Stimulated activated CD4-positive, alpha-beta T cell treated with anti-CD3 and anti-CD28 coated beads, Interleukin-4, amount 100 ng/mL, for 4 hours (primary cell): ENCODE results near the gene CXCL1.

Source experiments
- DNase-seq, 2 experiments: peaks; one replicate each; pipeline ENCODE4 v3.0.0-alpha.2; 2020

Gene CXCL1

DNA sequence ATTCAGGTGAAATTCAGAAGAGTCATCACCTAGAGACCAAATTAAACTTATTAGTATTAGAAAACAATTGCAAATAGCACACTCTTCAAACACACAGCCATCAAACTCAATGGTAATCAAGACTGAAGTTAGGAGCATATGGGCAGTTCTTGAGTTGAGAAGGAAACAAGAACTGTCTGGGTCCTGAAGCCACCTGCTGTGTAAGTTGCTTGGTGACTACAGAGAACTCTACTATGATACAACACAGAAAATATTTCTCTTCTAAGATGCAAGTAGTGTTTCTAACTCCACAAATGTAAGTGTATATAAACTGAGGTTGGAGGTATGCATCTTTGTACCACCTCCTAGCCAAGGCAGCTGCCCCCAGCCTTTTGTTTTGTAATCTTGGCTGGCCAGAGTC lies 16.4 kb upstream of the CXCL1 start:
- no peak for DNase-seq

DNA sequence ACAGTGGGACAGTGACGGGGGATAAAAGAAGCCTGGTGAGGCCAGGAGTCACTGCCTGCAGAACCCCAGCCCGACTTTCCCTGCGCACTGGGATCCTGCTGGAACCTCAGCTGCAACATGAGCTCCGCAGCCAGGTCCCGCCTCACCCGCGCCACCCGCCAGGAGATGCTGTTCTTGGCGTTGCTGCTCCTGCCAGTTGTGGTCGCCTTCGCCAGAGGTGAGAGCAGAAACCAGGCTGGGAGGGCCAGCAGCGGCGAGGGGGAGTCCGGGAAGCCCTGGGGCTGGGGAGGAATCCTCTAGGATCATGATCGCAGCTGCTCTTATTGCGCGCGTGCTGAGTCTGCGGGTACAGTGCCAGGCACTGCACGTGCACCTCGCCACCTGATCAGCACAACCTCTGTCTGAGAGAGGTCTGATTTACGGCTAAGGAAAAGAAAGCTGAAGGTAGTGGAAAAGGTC lies 15.9 kb upstream of the CXCL1 start, which contains the start of gene PF4V1:
Gene PF4V1 (plus strand): TSS at position 51 of the 459 bp plus-strand sequence. CDS start 67 bp downstream, at position 118.
- no peak for DNase-seq

DNA sequence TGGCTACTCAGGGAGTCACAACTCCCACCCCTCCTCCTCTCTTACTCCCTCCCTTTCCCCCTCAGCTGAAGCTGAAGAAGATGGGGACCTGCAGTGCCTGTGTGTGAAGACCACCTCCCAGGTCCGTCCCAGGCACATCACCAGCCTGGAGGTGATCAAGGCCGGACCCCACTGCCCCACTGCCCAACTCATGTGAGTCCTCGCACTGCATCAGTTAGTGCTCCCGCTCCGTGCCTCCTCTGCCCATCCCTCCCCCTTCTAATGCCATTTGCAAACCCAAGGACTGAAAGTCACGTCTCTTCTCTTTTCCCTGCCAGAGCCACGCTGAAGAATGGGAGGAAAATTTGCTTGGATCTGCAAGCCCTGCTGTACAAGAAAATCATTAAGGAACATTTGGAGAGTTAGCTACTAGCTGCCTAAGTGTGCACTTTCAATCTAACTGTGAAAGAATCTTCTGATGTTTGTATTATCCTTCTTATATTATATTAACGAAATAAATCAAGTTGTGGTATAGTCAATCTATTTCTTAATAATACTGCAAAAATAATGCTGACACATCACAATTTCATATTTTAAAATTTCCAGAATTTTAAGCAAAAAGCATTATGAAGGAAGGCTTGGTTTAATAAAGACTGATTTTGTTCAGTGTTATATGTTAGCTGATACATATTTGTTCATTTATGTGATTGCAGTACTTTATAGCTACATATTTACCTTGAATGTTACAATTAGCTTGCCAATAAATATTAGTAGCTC lies 15.3 kb upstream of the CXCL1 start:
- no peak for DNase-seq

DNA sequence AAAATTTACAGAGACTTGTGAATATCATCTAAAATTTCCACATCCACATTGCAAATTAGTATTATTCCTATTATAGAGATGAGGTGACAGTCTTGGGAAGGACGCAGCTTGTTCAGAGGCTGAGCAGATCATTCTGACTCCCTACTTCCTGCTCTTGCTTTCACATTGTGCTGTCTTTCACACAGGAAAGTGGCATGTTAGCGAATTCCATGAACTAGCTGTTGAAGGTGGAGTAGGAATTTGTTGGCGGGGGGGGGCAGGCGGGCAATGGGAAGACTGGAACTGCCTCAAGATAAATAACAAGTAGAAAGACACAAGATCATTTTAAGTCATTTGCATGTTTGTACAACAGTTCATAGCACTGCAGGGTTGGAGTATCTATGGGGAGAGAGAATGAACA lies 13.8 kb upstream of the CXCL1 start:
- DNase-seq: no peak

DNA sequence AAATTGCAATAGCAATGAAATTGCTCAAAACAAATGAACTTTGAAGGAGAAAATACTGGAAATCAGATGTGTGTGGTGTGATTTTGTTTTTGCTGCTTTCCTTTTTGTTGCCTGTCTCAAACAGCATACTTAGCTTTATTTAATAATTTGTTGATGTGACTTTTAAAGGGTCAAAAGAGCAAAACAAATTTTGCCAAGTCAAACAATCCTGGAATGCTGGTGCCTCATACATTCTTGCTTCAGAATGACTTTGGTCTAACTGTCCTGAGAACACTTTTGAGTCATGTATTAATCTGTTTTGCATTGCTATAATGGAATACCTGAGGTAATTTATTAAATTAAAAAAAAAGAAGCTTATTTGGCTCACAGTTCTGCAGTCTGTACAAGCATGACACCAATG lies 12.7 kb upstream of the CXCL1 start:
- DNase-seq: no peak

DNA sequence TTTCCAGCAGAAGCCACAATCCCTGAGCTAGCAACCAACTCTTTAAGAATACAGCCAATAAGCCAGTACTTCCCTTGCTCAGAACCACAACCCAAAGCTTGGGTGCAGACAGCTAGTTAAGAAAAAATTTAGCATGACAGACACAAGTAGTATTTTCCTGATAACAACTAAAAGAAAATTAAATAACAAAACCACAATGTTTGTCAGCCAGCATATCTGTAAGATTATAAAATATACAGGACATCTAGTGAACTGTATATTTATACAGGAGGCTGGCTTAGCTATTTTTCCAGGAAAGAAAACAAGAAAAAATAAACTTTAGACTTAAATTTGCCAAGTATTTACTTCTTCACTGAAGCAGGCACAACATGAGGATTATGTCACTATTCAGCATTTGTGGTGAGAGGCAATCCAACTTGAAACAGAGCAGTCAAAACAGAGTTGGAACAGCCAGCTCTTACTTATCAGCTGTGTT lies 9.5 kb upstream of the CXCL1 start:
- DNase-seq: no peak

DNA sequence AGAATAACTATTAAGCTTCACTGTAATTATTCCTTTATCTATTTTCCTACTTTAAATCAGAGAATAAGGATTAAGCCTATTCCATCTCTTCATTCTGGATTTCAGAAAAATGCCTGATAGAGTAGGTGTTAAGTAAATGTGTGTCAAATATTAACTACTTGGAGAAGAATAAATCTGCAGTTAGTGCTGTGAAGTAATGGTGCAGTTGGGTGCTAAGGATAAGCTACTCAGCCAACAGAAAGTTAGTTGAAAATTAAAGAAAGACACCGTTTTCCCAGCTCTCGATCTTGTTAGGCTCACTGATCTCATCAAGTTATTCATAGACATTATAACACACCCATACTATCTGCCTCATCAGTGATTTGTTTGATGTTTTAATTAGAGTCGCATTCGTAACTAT lies 9.0 kb upstream of the CXCL1 start:
- DNase-seq: no peak

DNA sequence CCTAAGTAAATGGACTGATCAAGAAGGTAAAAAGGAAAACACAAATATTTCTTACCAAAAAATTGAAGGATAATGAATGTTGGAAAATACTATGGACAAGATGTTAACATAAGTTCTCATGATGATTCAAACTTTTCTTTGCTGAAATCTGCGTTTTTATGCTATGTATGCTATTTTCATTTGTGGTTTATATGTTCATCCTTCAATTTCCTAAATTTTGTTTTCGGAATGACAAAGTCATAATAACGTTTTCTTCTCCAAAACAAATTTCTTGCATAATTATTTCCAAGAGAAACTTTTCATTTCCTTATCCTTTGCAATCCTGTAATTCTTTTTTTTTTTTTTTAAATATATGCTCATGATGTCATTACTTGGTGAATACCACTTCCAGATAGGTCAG lies 8.3 kb upstream of the CXCL1 start:
- DNase-seq: no peak

DNA sequence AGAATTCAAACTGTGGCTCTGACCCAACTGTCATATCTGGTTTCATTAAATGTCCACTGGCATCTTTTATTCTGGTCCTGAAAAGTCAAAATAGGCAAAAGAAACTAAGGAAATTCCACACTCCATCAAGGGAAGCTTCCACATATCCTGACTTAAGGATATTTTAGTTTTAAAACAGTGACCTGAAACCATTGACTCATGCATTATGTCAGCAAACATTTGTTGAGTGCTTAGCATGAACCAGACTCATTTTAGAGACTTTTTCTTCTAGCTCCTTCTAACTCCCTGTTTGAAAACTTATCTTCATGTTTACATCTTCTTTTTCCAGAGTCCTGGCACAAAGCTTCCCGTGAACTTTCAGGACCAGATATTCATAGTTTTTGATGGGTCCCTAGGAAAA lies 6.9 kb upstream of the CXCL1 start:
- DNase-seq: no peak

DNA sequence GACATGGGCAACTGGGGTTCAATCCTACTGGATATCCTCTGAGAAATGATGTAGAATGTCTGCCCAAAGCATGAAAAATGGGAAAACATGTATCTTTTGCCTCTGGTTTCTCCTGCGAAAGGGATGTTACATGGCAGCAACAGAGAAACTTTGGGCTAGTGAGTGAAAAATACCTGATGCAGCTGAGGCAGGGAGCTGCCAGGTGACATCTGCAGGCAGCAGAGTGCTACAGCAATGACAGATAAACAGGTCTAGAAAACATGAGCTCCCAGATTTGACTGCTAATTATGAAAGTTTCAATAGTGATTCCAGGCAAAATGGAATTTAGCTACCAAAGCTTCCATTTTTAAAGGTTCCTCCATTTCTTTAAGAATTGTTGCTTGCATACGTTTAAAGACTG lies 4.8 kb upstream of the CXCL1 start:
- DNase-seq: no peak

DNA sequence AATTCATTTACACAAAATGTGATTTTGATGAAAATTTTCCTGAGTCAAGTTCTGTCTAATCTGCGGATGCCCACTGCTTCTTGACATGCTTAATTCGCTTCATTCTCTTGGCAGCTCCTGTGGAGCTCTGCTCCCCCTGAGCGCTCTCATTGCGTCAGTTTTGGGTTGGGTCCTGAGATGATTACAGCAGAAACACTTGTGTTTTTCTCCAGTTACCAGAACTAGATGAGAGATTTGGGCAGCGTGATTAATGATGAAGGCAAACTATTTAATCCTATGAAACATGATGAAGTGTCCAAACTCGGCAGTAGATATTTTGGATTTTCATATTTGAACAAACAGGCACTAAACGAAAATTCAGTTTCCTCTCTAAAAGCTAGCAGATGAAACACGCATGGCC lies 4.2 kb upstream of the CXCL1 start:
- DNase-seq: no peak

DNA sequence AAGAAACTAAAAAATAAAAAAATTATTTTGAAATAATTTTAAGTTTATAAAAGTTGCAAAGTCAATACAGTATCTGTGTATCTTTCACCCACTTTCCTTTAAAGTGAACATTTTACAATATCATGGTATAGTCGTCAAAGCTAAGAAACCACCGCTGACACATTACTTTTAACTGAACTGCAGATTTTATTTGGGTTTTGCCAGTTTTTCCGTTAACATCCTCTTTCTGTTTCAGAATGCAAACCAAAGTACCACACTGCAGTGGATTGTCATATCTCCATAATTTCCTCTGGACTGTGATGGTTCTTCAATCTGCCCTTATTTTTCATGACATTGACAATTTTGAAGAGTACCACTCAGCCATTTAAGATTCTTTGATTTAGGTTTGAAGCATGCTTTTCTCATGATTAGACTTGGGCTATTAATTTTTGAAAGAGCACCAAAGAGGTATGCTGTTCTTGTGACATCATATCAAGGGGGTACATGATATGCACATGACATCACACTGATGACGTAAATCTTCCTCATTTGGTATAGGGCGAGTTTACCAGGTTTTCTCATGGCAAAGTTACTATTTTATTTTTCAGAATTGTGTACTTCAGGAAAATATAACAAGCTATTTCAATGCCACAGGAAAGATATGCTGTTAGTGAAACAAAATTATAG lies 3.6 kb upstream of the CXCL1 start:
- DNase-seq: no peak

DNA sequence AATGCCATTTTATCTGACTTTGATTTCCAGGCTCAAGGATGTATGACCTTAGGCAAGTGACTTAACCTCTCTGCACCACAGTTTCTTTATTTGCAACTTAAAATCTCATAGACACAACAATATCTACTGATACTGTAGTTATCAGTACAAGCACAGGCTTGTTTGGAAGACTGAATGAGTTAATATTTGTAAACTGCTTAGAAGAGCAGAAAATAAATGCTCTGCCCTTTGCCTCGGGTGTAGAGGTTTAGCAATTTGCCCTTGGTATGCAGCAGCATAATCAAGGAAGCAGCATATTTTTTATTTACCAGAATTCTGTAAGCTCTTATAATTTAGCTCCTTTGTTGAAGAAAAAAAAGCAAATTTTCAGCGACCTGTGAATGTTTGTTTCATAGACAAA lies 2.9 kb upstream of the CXCL1 start:
- DNase-seq: no peak

DNA sequence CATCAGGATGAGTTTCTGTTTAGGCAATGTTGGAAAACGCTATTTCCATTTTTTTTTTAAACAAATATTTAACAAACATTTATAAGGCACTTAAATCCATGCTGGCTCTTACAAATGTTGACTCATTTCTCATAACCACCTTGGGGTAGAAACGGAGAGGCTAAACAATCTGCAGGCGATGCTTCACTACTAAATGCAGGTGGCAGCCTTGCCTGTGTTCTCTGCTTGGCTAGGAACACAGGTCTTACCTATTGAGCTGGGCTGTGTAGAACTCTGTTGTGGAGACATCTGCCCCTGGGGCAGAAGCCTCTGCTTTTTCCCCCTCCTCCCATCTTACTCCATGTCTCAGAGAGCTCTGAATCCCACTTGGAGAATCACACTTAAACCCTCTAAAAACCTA lies 1.4 kb upstream of the CXCL1 start:
- DNase-seq: no peak

DNA sequence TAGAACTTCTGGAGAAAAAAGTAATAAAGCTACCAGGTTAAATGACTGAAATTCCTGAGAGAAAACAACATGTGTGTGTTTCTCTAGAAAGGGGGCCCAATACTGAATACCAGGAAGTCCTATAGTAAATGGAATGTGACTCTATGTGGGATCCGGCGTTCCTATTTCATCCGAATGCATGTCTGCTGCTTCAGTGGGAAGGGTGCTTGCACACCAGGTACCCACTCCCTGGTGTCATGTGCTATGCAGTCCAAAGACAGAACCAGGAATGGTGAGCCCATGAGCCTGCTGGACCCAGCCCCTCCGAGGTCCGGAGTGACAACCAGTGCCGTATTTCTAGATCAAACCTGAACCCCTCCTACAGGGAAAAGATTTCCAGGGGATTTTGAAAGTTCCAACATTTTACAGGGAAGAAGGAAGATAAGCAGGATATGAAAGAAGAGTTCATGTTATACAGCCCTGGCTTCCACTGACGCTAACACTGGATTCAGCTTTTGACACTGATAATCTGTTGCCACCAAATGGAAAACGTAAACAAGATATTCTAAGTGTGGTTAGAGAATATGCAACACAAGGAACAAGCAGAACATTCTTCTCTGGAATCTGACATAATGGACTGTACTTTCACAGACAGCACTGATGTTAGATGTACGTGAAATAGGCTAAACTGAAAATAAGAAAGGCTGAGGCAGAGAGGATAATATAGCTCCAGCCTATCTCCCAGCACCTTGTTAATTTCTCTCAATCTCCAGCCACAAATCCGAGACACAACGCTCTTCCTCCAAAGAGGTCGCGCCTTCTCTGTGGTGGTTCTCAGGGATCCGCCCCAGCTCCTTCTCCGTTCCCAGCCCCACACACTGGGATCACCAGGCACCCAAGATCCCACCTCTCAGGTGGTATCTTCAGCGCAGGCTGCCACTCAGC lies 725 bp upstream of the CXCL1 start:
- DNase-seq: no peak

DNA sequence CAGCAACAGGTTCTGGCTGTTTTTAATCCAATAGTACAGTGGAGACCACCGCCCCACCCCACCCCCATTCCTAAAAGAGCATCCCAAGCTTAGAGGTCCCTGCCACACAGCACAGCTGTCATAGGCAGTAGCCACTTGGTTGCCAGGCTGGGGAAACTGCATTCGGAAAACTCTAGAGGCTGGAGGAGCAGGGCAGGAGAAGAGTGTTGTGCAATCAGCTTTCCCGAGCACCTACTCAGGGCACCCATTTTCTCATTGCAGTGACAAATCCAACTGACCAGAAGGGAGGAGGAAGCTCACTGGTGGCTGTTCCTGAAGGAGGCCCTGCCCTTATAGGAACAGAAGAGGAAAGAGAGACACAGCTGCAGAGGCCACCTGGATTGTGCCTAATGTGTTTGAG lies 1.1 kb downstream of the CXCL1 start:
- DNase-seq: no peak

DNA sequence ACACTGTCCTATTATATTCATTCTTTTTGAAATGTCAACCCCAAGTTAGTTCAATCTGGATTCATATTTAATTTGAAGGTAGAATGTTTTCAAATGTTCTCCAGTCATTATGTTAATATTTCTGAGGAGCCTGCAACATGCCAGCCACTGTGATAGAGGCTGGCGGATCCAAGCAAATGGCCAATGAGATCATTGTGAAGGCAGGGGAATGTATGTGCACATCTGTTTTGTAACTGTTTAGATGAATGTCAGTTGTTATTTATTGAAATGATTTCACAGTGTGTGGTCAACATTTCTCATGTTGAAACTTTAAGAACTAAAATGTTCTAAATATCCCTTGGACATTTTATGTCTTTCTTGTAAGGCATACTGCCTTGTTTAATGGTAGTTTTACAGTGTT lies 1.6 kb downstream of the CXCL1 start:
- no peak for DNase-seq

DNA sequence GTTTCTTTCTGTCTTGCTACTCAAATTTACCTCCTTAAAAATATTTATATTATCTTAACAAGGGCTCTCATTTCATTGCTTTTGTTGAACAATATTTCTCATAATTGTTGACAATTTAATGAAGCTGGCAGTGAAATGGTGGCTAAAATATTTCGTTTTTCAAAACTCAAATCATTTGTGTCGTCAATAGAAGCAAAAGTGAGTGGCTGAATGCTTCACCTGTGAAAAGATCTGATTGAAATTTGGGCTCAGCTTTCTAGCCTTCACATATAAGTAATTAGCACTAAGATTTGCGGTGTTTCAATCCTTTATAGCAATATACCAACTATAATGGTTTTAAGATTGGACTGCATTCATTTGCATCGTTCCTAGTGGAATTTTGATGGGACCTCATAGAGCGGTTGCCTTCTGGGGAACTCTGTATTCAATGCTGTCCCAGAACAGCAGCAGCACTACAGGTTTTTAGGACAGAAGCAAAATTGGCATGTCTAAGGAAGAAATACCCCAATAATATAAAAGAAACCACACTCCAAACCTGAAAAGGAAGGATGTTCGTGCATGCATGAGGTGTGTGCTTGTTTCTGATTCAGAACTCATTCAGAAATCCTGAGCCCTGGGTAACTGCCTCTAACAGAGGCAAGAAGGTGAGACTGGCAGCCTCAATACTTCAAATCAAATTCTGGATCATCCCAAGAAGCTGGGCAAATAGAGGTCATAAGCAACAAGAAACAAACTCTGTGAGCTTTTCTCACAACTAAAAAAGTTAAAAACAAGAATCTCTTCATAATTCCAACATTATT lies 2.5 kb downstream of the CXCL1 start:
- no peak for DNase-seq

DNA sequence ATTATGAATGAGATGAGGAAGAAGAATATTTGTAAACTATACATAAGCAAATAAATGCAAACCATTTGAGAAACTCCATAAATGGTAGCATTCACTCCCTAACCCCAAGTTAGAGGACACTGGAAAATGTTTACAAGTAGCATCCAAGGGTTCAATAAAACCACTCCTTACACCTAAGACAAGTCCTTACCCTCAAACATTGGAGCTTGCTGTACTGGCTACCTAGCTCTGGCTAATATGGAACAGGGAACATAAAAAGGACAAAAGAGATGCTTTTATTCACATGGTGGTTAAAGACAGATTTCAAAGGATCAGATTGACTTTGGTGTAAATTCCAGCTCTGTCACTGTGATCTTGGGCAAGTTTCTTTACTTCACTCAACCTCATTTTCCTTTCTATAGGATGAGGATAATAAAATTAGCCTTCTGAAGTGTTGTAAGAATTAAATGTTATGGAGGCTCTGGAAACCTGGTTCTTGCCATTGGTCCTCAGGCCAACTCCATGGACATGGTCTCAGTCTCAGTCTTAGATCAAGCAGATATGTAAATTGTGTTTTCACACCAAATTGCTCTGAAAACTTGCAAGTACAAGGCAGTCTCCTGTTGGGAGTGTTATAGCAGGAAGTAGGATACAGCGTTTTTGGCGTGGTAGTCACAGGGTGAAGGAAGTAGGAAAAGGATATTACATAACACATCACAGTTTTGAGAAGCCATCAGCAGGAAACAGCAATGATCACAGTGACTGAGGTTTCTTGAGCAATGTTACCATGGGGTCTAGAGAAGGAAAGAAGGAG lies 3.3 kb downstream of the CXCL1 start:
- DNase-seq: no peak

DNA sequence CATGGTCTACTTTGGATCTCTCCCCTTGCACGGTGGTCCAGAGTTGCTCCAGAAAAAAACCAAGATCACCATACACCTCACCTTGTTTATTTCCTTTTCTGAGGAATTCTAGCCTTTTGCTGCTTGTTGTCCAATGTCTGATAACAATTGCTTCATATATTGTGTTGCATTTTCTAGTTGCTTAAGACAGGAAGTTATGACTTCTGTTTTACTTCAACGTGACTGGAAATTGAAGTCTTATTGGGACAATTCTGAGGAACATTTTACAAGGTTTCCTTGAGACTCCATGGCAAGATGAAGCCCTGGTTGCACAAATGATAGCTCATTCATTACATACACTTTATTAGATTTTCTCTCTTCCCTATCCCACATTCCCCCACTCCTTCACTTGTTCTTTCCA lies 5.2 kb downstream of the CXCL1 start:
- DNase-seq: no peak

DNA sequence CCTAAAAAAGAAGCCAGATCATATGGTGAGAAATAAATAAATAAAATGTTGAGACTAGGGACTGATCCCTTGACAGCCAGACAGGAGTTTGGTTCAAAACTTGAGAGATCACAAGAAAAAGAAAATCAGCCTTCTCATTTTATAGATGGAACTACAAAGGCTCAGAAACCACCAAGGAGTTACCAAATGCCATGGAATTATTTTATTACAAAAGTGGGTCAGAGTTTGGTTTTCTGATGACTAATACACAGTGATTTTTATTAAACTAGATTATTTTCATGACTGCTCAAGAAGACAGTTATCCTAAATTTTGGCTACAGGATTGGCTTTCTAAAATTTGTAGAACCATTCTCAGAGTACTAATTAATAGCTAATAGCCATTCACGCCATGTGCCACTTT lies 6.2 kb downstream of the CXCL1 start:
- no peak for DNase-seq

DNA sequence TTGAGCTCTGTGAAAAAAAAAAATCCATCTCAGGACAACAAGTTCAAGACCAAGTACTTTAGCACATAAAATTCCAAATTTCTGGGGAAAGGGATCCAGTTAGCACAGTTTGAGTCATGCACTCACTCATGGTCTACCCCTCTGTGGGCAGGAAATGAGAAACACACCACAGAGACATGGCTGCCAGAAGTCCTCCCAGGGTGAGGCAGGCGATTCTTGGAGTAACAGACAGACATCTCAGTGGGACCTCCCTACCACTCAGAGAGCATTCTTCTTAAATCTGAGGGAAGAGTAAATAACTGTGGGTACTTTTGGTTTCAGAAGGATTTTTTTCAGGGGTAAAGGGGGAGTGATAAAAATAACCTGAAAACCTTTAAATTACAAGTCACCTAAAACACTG lies 14.1 kb downstream of the CXCL1 start:
- no peak for DNase-seq
